ENCODE measurements around the gene P2RX1.

P2RX1 gene

GRCh38 chr17:3904501-3904900 lies 11.8 kb downstream of the P2RX1 start:
- no peak for DNase-seq

- DNase-seq = no peak
Measured at GRCh38 chr17:3903881-3904290, 12.4 kb downstream of the P2RX1 start.

GRCh38 chr17:3903051-3903825 lies 13.0 kb downstream of the P2RX1 start:
- DNase-seq = no peak

DNA sequence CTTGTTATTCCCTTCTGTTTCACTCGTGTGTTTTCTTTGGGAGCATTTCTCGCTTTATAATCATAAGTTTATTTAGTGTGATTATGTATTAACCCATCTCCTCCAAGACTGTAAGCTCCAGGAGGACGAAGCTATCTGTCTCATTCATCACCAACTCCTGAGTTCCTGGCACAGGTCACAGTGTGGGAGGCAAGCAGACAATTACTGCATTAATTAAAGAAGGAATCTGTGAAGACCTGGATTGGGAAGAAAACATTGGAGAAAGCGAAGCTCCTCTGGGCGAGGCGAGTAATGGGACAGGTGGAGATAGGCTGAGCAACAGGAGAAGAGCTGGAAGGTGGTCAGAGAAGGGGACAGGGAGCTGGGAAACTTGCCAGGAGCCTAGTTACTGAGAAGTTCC lies 15.6 kb downstream of the P2RX1 start:
- DNase-seq = no peak

DNA sequence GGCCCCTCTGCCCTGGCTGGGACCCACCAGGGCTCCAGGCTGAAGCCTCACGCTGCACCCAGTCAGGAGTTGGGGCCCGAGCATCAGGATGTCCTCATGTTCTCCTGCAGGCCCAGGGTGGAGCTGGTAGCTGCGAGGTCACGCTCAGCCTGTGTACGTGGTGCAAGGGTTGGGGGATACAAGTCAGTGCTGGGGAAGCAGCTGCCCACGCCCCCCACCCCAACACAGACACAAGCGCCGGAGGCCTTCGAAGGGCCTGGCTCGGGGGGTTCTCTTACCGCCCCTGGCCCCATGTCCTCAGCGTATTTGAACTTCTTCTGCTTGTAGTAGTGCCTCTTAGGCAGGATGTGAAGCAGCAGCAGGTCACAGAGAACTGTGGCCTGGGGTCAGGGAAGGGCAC lies 18.5 kb downstream of the P2RX1 start:
- DNase-seq = no peak

GRCh38 chr17:3896968-3897235 lies 19.4 kb downstream of the P2RX1 start:
- no peak for DNase-seq

DNA sequence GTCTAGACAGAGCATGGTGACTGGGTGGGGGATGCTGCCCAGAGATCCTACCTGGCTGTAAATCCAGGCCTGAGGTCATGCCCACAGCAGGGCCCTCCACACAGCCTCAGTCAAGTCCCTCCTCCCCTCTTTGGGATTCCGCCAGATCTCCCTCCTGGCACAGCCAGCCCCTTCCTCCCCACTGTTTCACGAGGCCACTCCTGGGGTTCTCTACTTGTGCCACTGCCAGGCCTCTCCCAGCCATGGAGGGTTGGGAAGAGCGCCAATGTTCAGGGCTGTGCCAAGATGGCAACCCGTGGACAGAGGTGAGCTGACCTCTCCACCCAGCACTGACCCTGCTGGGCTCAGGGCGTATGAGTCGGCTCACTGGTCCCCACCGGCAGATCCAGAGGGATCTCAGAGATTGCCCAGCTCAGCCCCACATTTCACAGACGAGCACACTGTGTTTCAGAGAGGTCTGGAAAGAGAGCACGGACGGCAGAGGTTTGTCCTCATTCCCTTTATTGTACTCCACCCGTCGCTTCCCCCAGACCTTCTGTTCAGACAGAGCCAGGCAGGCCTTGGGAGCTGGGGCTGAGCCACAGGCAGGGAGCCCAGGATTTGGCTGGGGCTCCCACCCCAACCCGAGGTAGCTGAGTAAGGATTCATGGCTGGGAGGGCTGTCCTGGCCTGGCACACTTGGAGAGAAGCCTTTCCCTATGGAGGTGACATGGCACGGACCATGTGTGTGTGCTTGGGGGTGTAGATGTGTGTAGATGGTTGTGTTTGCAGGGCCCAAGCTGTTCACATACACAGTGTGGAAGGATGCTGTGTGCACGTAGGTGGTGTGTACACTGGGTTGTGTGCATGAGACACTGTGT lies 19.9 kb downstream of the P2RX1 start:
- no peak for DNase-seq

DNA sequence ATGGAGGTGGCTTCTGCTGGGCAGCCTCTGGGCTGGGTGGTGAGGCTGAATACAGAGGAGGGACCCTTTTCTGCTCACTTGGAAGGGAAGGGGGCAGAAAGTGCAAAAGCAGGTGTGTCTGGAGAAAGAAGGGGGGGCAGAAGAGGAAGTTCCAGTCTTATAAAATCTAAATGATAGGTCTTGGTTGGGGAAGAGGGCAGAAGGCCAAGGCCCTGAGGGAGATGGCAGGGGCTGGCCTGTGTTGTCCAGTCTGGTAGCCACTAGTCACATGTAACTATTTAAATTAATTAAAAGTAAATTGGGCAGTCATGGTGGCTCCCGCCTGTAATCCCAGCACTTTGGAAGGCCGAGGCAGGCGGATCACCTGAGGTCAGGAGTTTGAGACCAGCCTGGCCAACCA lies 20.9 kb downstream of the P2RX1 start:
- no peak for DNase-seq

DNA sequence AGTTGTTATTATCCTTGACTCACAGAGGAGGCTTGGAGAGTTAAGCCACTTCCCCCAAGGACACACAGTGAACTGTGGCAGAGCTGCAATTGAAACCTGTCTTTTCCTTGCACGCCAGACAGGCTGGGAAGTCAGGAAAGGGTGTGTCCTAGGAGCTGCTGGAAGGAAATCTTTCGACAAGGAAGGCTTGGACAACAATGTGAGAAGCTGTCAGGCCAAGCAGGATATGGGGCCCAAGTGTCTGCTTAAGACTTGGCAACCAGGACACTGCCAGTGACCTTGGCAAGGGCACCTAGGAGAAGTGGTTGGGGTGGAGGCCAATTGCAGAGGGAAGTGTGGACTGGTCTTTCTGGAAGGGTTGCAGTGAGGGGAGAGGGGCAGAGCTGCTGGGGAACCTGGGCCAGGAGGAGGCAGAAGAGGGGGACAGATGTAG lies 21.3 kb downstream of the P2RX1 start:
- DNase-seq = no peak

DNA sequence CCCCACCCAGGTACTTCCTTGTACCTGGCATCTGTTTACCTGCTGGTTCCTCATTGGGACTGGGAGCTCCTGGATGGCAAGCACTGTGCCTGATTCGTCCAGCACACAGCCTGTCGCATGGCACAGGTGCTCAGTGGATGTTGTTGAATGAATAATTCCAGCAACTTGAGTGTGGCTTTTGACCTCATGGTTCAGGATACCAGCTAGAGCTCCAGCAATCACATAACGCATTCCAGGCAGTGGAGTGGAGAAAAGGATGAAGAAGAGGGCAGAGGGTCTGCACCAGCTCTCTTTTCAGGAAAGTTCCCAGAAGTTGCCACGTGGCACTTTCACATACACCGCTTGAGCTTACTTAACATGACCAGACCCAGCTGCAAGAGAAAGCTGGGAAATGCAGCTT lies 22.1 kb downstream of the P2RX1 start:
- no peak for DNase-seq

GRCh38 chr17:3893720-3894116 lies 22.5 kb downstream of the P2RX1 start:
- DNase-seq = no peak

GRCh38 chr17:3893003-3893719 lies 23.1 kb downstream of the P2RX1 start, which contains the start of gene CAMKK1:
Gene CAMKK1 (minus strand): TSS chr17:3893053. CDS start chr17:3885687, 7,366 bp downstream.
- DNase-seq = peak; percentile 79

DNA sequence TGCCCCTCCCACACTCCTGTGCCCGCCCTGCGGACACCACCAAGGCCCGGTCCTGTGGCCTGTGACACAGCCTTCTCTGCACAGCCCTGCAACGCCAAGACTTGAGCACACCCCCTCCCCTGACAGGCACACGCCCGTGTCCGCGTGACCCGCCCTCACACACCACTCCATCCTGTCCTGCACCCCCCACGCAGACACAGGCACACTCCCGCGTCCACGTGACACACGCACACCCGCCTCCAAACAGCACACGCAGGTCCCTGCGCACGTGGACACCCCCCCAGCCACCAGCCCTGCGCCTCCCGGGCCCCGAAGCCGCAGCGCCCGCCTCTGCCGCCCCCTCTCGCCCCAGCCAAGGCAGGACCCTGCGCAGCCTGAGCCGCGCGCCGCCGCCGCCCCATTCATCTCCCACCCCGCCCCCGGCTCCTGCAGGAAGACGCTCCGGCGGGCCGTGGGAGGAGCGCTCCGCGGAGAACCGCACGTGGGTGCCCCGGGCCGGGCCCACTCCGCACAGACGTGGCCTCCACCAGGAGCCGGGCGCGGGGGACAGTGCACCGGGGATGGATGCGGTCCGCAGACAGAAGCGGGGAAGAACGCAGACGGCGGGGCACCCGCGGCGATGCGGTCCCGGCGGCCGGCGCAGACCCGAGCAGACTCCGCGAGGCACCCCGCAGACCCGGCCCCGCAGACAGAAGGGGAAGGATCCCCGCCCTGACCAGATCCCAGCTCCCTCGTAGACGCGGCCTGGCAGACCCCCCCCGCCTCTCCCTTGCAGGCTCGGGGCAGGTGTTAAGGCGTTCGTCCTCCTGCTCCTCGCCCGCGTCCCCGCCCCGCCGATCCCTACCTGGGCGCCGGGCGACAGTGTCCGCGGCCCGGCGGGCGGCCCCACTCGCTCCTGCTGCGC lies 23.9 kb downstream of the P2RX1 start:
- peak; percentile 62 for DNase-seq

DNA sequence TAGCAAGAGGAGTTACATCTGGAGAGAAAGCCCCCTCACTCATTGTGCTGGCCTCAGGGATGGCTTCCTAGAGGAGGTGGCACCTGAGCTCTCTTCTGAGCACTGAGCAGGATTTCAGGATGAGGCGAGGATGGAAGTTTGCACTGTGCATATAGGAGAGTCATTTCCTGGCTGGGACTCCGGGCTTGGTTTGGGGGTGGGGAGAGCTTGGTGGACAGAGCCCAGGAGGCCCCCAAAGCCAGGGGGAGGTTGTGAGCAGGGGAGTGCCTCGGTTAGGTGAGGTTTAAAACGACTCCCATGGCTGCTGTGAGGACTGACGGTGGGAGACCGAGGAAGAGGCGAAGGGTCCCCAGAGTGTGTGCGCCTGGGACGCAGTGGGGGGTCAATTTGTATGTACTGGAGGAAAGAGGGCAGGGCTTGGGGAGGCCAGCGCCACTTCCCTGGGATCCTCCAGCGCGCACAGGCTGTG lies 24.6 kb downstream of the P2RX1 start:
- DNase-seq = no peak

GRCh38 chr17:3890878-3891219 lies 25.4 kb downstream of the P2RX1 start:
- DNase-seq = no peak

- DNase-seq = no peak
Measured at GRCh38 chr17:3890082-3890877, 26.0 kb downstream of the P2RX1 start.

GRCh38 chr17:3889325-3890012 lies 26.8 kb downstream of the P2RX1 start:
- no peak for DNase-seq

DNA sequence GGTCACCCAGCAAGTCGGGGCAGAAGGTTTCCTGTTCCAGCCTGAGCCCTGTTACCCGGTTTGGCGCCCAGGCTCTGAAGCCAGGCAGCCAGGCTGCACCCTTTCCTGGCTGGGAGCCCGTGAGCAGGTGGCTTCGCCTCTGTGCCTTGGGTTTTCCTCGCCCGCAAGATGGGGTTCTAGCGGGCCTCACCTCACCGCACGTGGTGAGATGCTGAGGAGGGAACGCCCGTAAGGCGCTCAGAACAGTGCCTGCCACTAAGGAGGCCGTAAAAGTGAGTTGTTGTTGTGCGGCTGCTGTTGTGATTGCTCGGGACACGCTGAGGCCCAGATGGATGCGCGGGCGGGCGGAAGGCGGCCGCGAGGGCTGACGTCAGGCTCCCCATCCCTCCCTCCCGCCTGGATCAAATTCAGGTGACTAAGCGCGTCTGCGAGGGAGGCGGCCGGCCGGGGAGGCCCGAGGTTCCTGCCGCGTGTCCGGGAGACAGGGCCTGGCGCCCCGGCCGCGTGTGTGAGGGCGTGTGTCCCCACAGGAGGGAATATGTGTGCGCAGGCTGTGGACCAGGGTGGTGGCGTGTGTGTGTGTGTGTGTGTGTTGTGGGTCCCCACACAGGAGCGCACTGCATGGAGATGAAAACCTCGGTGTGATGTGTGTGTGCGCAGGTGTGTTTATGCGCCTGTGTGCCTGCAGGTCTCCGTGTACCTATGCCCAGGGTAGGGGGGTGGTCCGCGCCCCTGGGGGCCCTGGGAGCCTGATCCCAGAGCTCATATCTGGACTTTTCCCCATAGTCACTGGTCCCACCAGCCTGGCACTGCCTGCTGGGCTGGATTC lies 27.7 kb downstream of the P2RX1 start:
- DNase-seq = no peak

DNA sequence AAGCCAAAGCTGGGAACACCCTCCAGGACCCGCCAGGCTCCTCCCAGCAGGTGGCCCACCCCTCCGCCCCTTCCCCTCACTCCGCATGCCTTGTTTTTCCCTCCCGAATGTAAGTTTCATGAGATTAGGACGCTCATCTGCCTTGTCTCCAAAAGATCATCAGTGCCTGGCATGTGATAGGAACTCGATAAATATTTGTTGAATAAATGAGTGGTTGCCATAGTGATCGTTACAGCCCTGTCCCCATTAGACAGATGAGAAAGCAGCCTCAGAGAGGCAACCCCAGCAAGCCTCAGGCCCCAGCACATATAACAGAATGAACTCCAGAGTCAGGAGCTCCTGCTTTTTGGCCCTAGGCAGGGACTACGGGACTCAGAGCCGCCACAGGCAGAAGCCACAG lies 28.5 kb downstream of the P2RX1 start:
- no peak for DNase-seq

DNA sequence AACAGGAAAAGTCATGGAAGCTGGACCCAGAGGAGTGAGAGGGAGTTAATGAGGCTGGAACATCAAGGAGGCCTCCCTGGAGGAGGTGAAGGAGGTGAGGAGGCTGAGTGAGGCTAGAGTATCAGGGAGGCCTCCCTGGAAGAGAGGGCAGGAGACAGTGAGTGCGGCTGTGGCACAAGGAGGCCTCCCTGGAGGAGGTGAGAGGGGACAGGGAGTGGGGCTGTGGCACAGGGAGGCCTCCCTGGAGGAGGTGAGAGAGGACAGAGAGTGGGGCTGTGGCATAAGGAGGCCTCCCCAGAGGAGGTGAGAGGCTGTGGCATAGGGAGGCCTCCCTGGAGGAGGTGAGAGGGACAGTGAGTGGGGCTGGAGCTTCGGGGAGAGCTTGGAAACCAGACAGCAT lies 28.9 kb downstream of the P2RX1 start:
- no peak for DNase-seq

All from activated CD4-positive, alpha-beta T cell treated with anti-CD3 and anti-CD28 coated beads for 1 hour (primary cell).